Measurements from ENCODE around the gene CPLX1.

DNA sequence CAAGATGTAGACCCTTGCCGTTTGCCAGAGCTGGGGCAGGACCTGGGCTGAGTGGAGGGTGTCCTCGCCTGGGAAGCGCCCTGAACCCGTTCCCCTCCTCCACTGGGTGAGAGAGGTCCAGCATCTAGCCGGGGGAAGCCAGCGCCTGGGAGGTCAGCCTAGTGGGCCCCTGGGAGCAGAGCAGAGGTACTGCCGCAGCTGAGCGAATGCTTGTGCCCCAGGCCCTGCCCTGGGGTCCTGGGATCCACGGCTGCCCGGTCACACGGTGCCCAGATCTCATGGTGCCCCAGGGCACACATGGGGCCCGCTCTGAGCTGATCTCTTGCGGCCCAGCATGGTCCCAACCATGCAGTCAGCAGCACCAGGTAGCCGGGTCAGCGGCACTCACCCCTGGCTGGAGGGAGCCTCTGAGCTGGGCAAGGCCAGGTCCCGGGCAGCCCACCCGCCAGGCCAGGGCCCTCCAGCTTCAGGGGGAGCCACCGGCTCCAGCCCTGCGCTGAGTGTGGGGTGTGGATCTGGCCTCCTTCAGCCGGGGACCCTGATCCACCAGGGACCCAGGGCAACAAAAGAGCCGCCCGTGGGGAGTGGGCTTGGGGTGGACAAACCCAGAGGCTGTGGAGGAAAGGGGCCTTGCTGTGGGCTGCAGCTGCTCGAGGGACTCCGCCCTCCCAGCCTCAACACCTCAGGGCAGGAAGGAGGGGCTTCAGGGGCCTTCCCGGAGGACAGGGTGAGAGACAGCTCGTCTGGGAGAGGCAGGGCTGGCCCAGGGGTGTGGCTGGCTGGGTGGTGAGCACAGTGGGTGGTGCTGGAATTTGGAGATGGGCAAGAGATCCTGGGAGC, 4.1 kb upstream of the CPLX1 start:
- TF ChIP-seq, protein P1, sequence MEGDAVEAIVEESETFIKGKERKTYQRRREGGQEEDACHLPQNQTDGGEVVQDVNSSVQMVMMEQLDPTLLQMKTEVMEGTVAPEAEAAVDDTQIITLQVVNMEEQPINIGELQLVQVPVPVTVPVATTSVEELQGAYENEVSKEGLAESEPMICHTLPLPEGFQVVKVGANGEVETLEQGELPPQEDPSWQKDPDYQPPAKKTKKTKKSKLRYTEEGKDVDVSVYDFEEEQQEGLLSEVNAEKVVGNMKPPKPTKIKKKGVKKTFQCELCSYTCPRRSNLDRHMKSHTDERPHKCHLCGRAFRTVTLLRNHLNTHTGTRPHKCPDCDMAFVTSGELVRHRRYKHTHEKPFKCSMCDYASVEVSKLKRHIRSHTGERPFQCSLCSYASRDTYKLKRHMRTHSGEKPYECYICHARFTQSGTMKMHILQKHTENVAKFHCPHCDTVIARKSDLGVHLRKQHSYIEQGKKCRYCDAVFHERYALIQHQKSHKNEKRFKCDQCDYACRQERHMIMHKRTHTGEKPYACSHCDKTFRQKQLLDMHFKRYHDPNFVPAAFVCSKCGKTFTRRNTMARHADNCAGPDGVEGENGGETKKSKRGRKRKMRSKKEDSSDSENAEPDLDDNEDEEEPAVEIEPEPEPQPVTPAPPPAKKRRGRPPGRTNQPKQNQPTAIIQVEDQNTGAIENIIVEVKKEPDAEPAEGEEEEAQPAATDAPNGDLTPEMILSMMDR (IDR thresholded peaks at IDR 0.05): no peak
- no peak for TF ChIP-seq POLR2A (IDR thresholded peaks at IDR 0.05)

Measured in adrenal gland (tissue), 5 donors.